ENCODE data around the gene RSPH1.

The RSPH1 gene

DNA sequence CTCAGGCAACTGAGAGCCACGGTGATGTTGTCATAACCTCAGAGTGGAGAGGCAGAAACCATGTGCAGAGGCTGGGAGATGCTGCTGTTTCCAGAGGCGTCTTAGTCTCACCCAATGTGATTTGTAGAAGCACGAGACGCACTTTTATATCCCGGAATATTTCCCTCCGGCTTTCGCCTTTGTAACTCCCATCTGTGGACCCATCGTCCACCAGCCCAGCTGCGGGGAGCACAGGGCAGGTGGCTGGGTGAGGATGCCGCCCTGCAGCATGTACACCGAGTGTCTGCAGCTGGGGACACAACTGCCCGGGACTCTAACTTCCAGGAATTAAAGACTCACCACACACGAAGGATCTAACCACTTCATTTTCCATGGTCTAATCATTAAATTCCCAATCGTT, 48.8 kb downstream of the RSPH1 start:
- no peak for DNase-seq (ENCODE audit: low read depth)

DNA sequence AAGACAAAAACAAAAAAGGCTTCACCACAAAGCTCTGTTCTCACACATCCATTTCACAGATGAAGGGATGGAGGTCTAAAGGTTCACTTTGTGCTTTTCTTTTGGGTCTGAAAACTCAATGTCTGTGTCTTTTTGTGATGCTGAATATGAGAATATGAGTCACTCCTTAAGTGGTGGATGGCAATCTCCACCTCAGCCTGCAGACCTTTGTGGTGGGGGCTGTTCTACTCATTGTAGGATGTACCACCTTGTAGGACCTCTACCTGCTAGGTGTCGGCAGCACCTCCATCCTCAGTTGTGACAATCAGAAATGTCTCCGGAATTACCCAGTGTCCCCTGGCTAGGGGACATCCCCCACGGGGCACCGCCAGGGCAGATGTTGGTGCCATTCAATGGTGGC, 49.5 kb downstream of the RSPH1 start:
- no peak for DNase-seq (ENCODE audit: low read depth)

DNA sequence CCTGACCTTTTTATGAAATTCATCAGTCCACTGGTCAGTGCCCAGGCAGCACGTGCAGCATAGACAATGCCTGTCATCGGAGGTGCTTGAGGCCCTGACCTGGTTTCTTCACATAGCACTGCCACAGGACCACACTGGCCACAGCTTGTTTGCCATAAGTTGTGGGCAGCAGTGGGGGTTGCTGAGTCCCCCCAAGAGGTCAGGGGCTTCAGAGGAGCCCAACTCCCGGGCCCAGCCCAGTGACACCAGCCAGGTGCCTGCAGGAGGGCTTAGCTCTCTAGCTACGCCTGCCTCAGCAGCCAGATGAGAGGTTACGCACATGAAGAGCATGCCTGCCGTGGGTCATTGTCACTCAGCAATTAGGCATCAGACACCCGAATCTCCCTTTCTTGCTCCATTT, 50.7 kb downstream of the RSPH1 start:
- no peak for DNase-seq (ENCODE audit: low read depth)

DNA sequence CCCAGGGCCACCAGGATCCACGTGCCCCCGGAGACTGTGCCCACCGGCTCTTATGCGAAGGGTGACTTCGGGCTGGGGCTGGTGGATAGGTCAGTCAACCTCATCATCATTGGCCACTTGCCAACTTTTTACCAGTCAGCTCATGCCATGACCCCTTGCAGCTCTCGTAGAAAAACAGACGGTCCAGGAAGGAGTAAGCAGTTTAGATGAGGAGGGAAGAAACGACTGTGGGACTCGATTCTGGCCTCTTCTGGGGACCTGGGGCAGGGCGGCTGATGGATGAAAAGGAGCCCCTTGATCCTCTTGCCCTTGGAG, 51.3 kb downstream of the RSPH1 start:
- no peak for DNase-seq (ENCODE audit: low read depth)

DNA sequence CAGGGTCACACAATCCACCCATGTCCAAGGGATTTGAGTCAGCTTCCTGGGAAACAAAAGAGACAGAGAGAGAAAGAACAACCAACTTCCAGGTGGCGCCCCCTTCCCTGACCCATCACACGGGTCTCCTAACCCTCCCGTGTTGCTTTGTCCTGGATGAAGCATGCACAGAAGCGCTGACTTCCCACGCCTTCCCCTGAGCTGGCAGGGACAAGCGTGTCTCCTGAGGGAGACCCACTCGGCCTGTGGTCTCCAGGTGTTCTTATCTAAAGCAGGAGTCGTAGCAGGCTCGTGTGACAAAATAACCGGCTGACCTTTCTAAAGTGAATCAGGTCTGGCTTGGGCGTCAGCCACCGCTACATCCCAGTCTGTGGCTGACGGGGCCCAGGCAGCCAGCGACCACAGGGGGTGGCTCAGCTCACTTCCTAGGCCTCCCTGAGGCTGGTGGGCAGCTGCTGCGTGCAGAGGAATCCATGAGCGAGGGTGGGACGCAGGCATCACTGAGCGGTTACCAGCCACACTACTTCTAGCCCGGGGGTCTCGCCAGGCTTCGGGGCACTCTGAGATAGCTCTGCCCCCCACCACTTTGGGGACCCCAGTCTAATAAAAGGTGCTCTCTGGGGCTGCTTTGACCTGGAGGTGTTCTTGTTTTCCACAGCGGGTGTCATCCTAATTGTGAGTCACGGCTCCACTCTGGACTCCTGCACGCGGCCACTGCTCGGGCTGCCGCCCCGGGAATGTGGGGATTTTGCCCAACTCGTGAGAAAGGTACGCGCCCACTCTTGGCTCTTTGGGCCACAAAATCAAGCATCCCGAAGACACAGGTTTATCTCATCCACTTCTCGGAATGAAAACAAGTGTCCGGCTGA, 51.9 kb downstream of the RSPH1 start:
- no peak for DNase-seq (ENCODE audit: low read depth)

DNA sequence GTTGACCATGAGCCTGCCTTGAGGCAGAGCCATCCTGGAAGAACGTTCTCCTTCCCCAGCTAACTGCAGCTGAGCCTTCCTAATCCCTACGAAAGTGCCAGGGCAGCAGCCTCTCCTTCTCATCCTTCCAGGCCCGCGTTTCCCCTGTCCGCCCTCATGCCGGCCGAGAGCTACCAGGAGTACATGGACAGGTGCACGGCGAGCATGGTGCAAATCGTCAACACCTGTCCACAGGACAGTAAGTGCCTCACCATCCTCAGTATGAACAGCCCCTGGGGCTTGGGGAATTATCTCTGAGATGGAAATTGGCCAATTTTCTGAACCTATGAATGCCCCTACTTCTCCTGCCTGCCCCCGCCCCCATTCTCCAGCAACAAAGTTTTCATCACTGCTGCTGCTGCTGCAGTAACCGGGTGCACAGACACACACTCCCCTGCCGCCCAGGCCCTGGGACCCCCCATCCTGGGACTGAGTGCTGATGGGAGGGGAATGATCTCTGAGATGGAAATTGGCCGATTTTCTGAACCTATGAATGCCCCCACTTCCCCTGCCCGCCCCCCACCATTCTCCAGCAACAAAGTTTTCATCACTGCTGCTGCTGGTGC, 52.7 kb downstream of the RSPH1 start:
- no peak for DNase-seq (ENCODE audit: low read depth)

DNA sequence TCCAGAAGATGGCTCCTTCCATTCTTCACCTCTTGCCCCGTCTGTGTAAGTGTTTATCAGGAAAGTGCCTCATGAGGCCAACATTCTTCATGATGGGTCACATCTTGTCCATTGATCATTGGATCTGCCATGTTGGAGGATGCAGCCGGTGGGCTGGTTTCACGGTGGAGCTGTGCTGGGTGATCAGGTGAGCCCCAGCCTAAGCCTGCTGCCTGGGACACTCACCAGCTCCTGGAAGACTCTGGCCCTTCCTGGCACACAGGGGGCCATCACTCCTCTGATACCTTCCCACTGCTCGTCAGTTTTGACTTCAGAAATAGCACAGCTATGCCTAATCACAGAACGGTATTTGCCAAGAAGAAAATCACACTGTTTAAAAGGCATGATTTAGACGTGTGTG, 54.1 kb downstream of the RSPH1 start:
- DNase-seq (ENCODE audit: low read depth), result no peak

DNA sequence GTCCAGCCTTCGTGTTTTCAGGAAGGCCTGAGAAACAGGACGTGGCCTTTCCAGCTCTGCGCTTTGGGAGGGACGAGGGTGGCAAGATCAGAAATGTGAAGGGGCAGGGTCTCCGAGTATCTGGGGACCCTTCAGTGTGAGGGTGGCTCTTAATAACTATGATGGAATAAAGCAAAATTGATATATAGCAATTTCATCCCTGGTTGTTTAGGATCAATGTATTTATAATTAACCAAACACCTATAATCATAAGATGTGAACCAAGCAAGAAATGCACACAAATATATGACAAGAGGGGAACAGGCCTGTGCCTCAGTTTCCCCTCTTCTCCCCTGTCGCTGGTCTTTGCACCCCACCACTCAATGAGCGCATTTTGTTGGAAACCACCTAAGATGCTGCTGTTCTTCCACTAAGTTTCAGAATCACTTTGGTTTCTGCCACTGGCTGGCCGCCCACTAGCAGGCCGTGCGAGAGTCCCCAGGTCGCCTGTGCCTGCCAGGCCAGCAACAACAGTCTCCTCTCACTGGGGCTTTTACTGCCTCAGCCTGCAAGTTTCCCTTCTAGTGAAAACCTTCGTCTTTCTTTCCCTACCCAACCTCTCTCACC, 55.7 kb downstream of the RSPH1 start:
- no peak for DNase-seq (ENCODE audit: low read depth)

DNA sequence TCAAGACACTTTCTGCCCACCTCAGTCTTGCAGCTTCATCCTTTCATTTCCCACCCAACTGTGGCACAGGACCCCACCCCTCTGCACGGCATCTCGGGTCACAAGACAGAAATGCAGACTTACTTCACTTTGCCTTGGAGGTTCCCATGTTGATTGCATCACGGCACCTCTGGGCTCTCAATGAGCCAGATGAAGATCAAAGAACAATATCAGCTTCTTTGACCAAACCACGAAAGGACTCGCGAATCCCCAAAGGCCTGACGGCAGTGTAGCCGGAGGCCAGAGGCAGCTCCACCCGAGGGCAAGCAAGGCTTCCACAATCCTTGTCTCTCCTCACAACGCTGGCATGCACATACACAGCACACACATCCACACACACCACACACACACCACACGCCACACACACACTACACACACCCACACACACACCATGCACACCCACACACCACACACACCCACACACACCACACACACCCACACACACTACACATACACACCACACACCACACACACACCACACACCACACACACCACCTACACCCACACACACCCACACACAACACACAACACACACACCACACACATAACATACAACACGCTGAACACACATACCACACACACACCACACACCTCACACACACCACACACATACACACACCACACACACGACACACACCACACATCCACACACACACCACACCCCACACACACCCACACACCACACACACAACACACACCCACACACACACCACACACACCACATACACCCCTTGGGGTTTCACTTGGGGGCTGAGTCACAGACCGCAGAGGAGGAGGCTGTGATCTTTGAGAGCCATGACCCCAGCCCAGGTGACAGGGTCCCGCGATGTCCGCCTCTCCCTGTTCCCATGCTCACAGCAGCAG, 56.5 kb downstream of the RSPH1 start:
- no peak for DNase-seq (ENCODE audit: low read depth)

DNA sequence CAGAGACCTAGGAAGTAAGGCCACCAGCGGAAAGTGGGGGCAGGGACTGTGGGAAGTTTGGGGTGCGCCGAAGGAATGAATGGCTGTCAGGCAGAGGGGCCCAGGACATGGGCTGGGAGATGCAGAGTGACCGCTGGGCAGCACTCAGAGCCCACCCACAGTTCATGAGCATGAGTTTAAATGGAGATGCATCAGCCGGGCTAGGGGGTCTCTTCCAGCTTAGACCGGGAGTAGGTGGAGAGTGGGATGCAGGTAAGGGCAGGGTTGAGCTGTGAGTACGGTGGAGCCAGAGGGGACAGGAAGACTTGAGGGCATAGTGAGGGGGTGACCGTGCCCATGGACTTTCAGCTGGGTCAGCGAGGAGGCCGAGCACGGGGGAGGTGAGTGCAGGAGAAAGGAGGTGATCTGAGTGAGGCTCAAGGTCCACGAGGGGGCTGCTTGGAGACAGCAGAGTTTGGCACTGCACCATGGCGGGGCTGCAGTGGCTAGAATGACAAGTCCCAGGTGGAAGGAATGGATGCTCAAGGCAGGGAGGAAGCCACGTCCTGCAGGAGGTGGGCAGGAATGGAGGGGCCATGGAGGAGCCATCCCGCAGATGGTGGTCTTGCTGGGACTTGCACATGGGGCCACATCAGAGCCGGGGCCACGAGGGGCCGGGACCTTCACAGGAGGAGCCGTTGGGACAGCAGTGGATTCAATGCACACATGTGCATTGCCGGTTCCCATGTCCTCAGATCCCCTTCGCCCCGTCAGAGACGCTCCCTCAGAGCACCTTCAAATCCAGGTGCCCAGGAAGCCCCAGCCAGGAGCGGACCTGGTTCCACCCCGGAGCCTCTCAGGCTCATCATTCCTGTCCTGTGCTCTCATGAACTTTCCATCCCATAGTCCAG, 57.5 kb downstream of the RSPH1 start:
- DNase-seq (ENCODE audit: low read depth), result no peak

DNA sequence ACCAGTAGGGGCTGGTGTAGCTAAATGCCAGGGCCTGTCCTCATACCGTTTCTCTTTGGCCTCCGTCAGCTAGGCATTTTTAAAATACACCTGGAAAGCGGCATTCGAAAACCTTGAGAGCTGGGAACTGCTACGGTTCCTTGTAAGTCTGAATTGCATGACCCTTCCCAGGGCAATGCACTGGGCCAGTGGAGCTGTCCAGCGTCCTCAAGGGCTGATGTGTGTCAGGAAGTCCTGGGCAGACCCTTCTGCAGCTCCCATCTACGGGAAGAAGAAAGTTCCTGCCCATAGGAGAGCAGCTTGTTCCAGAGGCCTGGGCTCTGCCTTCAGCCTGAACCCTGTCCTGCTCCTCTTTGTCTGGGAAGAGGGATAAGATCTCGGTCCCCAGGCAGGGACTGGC, 58.2 kb downstream of the RSPH1 start:
- no peak for DNase-seq (ENCODE audit: low read depth)

DNA sequence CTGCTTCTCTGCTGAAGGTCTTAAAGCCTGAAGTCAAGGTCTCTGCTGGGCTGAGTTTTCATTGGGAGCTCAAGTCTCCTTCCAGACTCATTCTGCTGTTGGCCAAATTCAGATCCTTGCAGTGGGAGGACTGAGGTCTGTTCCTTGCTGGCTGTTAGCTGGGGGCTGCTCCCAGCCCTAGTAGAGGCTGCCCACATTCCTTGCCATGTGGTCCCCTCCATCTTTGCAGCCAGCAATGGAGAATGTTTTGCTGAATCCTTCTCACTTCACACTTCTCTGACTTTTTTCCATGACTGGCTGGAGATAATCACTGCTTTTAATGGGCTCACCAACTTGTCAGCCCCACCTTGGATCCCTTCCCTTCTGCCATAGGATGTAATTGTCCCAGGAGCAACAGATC, 59.1 kb downstream of the RSPH1 start:
- DNase-seq (ENCODE audit: low read depth), result no peak

DNA sequence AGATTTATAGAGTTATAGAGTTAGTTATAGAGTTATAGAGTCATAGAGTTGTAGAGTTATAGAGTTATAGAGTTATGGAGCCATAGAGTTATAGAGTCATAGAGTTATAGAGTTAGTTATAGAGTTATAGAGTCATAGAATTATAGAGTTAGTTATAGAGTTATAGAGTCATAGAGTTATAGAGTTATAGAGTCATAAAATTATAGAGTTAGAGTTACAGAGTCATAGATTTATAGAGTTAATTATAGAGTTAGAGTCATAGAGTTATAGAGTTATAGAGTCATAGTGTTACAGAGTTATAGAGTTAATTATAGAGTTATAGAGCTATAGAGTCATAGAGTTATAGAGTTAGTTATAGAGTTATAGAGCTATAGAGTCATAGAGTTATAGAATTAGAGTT, 60.2 kb downstream of the RSPH1 start:
- DNase-seq (ENCODE audit: low read depth), result no peak

DNA sequence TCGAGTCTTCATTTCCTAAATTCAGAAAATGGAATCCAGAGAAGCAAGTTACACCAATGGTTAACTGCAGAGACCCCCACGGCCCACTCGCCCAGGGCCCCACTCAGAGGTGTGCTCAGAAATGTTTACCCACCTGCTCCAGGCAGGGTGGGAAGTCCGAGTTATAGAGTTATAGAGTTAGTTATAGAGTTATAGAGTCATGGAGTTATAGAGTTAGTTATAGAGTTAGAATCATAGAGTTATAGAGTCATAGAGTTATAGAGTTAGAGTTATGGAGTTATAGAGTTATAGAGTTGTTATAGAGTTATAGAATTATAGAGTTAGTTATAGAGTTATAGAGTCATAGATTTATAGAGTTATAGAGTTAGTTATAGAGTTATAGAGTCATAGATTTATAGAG, 60.6 kb downstream of the RSPH1 start:
- DNase-seq (ENCODE audit: low read depth), result no peak

DNA sequence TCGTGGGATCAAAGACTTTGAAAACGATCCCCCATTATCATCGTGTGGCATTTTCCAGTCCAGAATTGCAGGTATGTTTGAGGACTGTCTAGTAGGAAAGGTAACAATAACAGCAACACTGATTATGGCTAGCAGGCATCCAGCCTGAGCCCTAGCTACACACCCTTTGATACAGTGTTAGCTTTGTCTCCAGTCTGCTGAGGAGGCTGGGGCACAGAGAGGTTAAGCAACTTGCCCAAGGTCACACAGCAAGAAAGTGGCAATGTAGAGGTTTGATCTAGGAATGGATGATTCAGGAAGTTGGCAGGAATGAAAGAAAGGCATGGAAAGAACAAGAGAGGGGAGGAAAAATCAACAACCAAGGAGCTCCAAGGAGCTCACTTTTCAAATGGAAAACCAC, 61.1 kb downstream of the RSPH1 start:
- no peak for DNase-seq (ENCODE audit: low read depth)

DNA sequence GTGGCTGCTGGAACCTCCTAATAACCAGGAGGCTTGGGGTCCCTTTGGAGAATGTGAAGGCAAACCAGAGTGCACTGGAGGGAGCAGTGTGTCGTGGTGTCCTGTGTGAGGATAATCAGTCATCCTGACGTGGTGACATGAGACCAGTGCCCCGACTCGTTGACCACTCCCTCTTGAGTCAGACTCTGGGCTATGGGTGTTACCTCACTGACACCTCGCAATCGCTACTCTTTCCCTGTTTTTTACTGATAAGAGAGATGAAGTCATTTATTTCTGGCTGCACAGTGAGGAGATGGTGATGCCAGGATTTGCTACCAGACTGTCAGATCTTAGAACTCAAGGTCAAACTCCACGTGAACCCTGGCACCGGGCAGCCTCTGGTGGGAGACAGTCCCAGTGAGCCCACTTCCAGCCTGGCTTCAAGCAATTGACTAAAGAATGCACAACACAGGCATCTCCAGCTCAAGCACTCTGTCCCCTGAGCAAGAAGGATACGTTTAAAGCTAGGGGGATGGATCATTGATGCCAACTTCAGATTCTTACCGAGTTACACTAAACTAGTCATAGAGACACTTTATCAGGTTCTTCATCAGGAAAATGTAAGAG, 62.0 kb downstream of the RSPH1 start:
- no peak for DNase-seq (ENCODE audit: low read depth)

DNA sequence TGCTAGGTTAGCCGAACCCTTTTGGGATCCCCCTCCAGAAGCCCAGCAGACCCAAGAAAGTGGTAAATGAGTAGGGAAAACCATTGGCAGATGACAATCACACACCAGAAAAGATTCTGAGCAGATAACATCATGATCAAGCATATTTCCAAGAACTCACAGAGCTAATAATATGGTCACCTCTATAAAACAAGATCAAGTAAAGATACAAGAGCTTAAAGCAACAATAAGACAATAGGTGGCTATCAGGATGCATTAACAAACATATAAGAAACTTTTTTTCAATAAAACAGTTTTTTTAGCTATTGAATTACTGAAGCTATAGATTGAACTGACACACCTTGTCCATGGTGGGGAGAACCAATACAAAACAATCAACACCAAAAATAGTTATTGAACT, 63.3 kb downstream of the RSPH1 start:
- no peak for DNase-seq (ENCODE audit: low read depth)

DNA sequence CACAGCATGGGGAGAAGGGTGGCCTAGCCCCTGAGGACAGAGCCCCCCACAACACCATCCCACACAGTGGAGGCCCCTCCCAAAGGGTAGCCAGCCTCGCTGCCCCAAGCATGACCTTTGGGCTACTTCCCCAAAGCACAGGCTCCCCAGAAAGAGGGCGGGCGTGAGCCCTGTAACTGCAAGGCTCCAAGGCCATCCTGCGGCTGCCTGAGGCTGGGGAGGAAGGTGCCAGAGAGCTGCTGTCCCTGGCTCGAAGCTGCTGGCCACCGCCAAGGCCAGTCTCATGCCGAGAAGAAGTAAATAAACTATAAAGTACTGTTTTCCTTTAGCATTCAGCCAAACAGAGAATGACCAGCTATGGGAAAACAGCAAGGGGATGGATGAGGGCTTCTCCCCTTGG, 64.8 kb downstream of the RSPH1 start:
- no peak for DNase-seq (ENCODE audit: low read depth)

DNA sequence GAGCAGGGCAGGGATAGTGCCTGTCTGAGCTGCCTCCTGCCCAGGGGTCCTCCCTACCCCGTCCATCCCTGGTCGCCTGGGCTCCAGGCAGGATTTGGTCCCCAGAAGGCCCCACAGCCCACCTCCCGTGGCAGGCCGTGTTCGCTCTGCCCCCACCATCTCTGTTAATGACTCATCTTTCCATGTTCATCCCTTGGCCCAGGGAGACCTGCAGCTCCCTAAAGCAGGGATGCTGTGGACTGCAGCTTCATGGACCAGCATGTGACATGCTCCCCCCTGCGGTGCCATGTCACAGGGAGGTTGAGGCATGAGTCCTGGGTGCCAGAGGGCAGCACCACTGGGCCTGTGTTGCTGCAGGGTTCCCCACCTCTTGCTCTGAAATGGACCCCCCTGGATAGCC, 65.5 kb downstream of the RSPH1 start:
- no peak for DNase-seq (ENCODE audit: low read depth)

DNA sequence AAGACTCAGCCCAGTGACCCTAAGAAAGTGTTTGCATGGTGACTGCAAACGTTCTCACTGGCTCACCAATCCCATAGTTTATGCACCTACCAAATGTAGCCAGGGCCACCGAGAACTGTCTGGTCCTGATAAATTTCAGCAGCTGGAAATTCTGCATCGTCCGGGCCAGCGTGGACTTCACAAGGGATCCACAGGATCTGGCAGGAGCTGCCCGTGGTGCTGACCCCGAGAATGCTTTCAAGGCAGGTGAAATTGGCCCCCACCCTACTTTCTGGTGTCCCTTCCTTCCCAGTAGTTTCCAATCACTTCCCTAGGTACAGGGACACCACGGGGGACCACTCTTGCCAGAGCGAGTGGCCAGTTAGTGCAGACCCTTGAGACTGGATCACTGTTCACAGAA, 66.2 kb downstream of the RSPH1 start:
- no peak for DNase-seq (ENCODE audit: low read depth)

DNA sequence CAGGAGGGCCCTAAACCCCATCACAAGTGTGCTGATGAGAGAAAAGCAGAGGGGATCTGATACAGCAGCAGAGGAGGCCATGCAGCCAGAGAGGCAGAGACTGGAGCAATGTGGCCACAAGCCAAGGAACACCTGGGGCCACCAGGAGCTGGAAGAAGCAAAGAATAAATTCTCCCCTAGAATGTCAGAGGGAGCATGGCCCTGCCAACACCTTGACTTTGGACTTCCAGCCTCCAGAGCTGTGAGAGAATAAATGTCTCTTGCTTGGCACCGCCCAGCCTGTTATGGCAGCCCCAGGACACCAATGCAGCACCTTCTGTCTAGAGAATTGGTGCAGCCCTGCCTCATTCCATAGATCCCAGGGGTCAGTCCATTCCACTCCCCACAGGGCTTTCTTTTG, 67.0 kb downstream of the RSPH1 start:
- DNase-seq (ENCODE audit: low read depth), result no peak

Measured in GM04504 (cell line).